ELF-1 (cell line): ENCODE measurements around the gene POLD3.

Experiments
- DNase-seq: peaks from one replicate; pipeline ENCODE4 v3.0.0-alpha.2; 2016; ENCODE audit warnings: low read depth, low spot score

POLD3 gene

DNA sequence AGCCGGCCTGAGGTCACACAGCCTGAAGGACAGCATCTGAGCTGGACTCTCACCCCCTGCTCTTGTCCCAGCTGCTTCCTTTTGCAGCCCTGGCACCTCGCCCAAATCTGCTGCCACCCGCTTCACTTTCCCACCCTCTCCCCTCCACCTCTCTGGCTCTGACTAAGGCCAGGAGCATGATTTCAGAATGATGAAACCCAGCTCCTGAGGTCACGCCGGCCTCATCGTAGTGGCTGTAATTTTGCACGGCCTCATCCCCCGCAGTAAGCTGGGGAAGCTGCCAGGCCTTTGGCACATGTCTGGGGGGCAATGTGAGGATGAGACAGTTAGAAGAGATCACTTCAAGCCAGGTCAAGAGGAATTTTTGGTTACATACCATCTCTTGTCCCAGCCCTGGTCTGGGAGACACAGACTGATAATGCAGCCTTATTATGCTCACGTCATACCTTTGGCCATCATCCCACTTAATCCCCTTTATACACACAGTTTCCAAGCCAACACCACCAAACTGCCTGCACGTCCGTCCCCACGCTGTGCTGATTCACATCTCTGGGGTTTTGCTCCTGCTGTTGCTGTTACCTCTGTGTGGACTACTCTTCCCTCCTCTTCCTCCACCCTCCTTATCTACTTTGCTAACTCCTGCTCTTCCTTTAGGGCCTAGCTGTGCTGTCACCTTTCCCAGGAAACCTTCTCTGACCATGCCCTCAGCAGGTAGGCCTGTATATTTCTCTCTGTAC is 80.7 kb downstream of the POLD3 start:
- DNase-seq = peak; percentile 64

DNA sequence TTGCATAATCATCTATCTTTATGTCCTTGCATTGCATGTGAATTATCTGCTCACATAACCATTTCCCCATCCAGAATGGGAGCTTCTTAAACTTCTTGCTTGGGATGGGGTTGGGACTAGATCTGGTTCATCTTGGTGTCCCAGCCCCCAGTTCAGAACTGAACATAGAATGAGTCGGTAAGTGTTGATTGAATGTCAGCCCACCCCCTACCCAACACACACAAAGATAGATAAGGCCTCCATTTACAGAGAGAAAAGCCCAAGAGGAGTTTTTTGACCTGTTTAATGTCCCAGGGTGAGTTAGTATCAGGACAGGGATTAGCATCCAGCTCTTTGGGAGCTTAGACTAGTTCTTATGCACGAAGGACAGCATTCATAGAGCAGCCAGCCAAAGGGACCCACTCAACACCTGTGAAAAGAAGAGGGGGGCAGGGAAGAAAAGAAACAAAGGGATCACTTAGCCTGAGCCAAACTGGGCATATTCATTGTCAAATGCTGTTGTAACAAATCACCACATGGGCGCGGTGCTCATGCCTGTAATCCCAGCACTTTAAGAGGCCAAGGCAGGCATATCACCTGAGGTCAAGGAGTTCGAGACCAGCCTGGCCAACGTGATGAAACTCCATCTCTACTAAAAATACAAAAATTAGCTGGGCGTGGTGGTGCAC is 81.4 kb downstream of the POLD3 start:
- DNase-seq = no peak

DNA sequence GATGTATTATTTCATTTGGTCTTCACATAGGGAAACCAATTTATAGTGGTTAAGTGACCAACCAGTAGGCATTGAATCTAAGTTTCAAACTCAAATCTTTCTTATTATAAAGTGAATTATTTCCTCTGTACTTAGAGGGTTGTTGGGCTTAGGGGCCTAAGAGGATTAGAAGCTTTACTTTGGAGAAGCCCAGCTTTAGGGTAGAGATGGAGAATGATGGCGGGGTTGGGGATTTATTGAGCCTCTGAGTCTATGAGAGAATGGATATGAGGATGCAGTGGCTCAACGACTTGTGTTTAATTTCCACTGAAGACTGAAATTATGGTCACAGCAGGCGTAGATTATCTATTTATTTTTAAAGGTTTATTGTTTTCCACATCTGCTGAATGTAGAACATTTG is 83.4 kb downstream of the POLD3 start:
- DNase-seq = no peak

DNA sequence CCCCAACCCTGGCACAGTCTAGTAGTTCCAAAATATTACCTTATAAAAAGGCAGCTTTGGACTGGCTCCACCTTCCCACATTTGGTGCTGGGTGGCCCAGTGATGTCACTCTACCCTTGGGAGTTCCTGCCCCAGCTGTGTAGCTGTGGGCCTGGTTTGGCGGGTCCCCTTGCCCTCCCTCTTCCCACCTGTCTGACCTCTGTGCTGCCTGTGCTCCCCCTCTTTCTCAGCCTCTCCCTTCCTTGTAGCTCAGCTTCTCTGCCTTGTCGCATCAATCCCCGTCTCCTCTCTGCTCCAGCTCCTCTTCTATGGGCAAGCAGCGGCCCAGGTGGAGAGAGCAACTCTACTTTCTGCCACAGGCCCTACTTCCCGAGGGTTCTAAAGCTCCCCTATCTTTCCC is 84.2 kb downstream of the POLD3 start:
- DNase-seq = no peak

DNA sequence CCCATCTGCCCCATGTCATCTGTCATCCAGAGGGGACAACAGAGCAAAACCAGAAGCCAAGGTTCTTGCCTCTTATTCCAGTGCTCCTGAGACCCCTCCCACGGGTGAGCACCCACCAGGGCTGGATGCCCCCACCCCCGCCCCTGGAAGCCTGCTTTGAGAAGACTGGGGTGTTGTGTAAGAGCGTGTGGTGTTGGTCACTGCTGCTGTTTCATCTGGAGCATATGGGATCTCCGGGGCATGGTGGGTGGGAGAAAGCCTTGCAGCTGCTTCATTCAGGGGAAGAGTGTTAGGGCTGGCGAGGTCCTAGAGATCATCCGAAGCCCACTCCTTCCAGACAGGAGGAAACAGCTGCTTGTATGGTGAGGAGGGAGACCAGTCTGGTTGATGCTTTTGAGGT is 84.7 kb downstream of the POLD3 start:
- no peak for DNase-seq

DNA sequence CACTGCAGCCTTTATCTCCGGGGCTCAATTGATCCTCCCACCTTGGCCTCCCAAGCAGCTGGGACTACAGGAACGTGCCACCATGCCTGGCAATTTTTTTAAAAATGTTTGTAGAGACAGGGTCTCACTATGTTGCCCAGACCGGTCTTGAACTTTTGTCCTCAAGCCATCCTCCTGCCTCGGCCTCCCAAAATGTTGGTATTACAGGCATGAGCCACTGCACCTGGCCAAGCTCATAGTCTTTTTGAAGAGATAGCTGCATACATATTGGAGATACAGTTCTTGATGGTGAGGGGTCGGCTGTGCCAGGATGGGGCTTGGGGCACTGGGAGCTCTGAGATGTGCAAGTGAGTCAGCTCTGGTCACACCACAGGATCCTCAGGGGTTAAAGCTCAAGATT is 85.7 kb downstream of the POLD3 start:
- DNase-seq = no peak

DNA sequence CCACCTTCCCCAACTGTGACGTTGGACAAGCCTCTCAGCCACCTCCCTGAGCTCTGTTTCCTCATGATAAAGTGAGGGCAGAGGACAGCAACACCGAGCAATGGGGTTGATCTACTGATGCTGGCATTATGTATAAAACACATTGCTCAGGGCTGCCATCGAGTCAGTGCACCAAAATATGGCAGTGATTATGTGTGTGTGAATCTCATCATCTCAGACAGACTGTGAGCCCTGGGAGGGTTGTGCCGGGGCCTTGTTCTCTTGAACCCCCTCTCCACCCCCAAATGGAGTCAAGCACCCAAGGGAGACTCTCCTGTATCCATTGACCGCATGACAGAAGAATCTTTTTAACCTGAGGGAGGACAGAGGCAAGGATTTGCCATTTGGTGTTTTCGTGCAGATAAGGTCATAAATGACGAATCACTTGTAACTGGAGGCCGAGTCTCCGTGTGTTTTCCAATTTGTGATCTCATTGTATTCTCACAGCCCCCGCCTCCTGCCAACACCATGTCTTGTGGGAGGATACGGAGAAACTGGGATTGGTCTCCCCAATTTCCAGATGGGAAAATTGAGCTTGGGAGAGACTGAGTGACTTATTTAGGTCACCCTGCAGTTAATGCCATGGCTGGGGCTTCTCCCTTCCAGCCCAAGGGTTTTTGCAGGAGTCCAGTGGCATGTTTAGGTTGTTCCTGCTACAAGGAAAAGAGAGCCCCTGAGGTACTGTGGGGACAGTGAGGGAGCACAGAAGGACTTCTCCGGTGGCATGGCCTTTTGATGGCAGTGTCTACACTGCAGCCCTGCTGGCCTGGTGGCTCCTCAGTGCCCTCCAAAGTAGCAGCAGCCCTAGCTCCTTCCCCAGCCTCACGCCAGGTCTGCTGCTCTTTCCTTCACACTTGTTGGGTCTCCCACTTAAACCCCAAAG is 86.5 kb downstream of the POLD3 start:
- no peak for DNase-seq

DNA sequence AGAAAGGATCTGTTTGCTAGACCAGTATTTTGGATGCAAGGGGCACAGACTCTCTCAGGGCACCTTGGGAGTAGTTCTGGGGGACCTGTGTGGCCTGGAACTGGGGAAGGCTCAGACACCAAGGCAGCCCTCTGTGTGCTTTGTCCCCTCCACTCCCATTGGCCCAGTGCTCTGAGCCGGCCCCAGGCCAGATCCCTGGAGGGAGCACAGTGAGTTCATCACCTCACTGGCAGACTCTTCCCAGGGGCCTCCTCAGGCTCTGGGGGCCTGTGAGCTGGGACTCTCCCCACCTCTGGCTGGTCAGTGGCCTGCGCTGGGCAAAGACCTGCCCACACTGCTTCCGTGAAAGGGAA is 87.1 kb downstream of the POLD3 start:
- no peak for DNase-seq

DNA sequence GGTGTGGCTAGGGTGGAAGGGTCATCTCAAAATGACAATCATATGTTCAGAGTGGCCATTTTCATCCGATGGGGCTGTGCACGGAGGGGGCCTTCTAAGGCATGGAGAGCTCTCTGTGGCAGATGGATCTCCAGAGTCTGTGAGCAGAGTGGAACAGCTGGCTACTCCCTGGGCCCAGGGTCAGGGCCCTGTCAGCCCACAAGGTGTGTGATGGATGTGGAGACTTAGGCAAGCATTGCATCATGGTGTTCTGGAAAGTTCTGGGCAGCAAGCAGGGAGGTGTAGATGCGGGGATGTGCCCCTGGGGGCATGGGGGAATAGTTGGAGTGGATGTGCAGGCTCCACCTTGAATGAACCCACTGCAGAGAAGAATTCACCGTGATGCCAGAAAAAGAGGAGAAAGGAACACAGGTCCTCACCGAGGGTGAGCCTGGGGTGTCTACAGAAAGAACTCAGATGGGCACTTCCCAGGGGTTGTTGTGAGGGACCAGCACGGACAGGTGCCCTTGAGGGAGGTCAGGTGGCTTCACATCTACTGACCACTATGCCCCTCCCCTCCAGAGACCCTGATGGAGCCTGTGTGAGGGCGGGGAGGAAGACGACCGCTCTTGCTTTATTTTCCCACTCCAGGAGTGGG is 87.8 kb downstream of the POLD3 start:
- no peak for DNase-seq

DNA sequence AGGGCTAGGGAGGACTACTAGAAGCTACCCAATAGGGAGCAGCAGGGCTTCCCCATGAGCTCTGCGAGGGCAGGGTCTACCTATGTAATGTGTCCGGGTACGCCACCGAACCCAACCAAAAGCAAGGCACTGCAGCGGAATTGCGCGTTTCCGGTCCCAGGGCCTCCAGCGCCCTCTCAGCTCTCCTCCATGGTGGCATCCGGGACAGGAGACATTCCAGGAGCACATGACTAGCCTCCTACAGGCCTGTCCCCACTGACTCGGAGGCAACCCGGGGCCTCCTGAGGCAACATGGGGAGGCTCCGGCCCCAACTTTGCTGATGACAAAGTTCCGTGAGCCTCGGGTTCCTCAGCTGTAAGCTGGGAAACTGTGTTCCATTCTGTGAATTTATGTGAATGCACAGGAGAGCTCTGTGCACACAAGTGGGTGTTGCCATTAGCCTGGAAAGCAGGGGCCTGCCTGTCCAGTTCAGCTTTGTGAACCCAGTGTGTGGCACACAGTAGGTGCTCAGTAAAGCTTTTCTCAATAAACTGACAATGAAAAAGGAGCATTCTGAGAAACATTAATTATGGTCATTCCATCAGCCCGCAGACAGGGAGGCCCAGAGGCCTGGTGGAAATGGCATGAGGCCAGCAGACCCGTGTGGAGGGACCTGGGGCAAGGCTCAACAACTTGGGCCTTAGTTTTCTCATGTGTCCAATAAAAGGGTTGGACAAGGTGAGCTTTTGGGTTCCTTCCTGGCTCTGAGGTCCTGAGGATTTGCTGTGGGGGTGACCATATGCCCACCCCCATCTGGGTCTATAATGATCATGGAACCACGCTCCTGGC is 88.5 kb downstream of the POLD3 start:
- DNase-seq = no peak

DNA sequence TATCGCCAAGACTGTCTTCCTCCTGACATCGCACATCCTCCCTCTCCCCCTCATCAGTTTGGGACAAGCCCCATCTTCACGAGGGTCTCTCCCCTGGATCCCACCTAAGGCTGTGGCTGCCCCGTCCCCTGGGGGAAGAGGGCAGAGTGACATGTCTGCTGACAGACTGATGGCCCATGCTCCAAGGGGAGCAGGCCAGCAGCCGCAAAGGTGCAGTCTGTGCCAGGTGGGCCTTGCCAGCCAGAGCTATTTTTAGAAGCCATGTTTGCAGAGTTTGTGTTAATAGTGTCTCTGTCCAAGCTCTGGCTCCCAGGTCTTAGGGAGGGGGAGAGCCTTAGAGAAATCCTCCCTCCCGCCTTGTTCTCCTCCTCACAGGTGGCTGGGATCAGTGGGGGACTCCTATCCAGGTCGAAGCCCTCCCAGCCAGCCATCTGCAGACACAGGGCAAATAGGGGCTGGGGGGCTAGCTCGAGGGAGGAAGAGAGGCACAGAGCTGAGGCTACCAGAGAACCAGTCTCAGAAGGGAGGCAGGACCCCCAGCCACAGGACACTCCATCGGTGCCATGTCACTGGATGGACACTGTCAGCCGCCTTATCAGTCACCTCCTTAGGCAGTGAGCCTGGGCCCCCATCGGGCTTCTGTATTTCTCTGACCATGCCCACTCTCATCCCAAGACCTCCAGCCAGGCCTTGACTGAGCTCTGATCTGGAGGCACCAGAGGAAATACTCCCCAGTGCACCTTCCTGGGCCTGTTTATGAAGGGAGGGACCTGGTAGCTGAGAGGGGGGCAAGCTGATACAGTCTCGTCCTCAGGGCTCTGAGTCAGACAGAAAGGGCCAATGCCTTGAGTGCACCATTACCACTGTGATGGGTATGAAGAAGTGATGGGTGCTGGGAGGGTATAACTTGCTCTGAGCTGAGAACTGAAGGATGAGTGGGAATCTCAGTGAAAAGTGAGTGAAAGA is 89.6 kb downstream of the POLD3 start:
- no peak for DNase-seq

DNA sequence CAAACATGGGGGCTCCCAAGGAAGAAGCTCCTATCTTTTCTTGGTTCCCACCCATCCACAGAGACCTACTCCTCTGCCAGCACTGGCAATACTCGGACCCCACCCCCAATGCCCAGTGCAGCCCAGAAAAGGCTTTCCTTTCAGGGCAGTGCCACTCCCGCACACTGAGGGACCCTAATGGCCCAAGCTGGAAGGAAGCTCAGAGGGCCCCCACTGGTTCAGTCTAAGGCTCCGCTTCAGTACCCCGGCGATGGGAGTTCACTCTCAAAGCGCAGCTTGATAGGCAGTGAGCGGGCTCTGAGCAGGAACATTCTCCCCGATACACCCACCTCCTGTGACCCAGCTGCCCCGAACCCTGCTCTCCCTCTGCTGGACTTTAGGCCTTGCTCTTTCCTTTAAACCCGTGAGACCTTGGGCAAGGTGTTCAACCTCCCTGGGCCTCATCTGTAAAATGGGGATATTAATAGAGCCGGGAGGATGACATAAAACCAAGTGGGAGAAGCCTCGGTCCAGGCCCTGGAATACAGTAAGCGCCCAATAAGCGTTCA is 90.4 kb downstream of the POLD3 start:
- DNase-seq = no peak

DNA sequence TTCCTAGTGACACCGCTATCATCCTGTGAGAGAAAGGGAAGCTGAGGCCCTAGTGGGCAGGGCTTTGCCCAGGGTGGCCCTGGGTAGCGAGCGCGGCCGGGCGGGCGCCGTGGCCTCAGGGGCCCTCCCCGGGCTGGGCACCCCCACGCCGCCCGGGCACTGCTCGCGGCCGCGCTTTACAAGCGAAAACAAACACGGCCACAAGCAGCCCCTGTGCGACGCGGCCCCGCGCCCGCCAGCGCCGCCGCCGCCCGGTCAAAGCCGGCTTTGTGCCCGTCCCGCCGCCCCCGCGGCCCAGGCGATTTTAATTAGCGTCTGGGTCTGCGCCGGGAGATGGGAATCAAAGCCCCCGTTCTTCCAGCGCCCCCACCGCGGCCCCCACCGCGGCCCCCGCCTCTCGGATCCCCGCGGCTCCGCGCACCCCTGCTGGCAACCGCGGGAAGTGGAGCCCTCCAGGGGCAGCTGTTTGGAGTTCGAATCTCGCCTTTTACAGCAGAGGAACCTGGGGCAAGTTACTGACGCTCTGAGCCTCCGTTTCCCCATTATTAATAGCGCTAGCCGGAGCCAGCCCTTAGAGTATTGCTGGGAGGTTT is 91.0 kb downstream of the POLD3 start:
- peak; percentile 32 for DNase-seq

DNA sequence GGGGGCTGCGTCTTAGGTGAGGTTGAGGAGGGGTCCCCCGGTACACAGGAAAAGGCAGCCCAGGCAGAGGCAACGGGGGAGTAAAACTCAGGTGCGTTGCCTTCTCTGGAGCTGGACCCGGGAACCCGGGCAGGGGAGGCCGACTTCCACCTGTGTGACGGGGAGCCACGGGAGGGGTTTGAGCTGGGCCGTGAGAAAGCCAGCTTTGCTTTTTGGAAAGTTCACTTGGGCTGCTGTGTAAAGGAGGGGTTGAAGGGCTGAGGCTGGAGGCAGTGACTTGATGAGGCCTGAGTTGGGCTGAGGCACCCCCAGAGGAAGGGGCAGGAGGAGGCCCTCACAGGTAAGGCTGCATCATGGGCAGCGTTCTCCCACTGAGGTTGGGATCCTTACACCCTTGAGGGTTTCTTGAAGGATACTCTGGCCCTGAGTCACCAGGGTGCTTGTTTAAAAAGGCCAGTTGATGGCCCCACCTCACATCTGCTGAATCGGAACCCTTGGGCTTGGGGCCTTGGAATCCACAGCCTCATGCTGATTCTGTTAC is 91.6 kb downstream of the POLD3 start:
- no peak for DNase-seq

DNA sequence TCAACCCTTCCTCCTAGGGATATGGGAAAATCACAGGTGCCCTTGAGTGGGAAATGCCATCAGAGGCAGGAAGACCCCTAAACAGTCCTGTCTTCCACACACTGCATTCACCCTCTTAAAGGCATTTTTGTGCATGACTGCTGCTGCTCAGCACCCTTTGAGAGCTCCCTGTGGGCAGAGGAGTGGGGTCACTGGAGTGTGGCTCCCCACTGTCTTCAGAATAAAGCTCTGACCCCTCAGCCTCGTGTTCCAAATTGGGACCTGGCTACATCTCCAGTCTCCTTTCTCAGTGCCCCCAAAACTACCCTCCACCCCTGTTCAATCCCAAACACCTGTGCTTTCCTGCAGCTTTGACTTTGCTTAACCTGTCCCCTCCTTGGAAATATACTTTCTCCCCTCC is 92.3 kb downstream of the POLD3 start:
- no peak for DNase-seq

DNA sequence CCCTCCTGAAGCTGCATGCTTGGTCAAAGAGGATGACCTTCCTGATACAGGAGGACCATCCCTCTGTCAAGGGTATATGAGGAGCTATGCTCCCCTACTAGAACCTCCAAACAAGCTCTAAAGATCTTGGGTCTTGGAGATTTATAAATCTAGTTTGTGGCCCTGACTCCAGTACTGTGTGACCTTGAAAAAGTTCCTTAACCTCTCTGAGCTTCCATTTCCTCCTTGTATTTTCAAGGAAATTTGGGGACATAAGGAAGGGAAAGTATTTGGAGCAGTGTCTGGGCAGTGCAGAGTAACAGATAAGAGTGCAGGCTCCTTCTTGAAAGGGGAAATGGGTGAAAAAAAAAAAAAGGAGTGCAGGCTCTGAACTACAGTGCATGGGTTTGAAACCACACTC is 93.0 kb downstream of the POLD3 start:
- no peak for DNase-seq

DNA sequence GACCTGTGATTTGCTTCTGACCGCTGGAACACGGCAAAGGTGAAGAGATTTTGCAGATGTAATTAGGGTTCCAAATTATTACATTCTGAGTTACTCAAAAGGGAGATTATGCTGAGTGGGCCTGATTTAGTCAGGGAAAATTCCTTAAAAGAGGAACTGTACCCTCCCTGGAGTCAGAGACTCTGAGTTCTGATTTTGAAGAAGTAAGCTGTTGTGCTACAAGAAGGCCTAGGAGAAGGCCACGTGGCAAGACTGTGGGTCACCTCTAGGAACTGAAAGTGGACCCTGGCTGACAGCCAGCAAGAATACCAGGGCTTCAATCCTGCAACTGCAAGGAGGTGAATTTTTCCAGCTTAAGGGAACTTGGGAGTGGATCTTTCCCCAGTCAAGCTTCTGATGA is 93.5 kb downstream of the POLD3 start:
- no peak for DNase-seq

DNA sequence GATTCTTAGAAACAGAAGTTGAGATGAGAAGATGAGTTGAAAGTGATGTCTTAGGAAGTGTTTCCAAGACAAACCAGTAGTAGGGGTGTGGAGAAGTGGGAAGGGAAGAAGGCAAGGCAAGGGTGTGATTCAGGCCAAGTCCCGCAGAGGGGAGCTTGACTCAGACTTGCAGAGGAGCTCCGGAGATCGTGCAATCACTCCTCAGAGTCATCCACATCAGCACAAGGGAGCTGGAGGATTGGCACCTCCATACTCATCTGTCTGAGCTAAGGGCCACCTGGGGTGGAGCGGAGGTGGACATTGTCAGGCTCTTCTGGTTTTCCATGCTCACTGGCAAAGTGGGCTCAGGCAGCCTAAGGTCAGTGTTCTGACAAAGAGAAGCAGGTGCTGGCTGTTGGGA is 94.4 kb downstream of the POLD3 start:
- DNase-seq = no peak
